ENCODE data around the gene CD2. TPM values are rescaled to one million over a fixed set of nuclear protein-coding genes. Genes with fewer than 3 reads are reported as not detected.

CD2 gene
- total and polyA plus RNA-seq, 7 donors = 0.21 to 0.62 (median 0.42) TPM

GRCh38 chr1:116760996-116761665, 6.9 kb downstream of the CD2 start:
- intact Hi-C loops (cut with DNase I) = no loop called here
- H3K27me3 ChIP-seq (ENCODE audit: insufficient read depth in 3 of 3, low read length in 2 of 3) = no peaks in the 10 kb centered on the region
- DNase-seq (no peak), ATAC-seq (no peak)
- no peaks in the 10 kb centered on the region for H3K36me3 ChIP-seq (ENCODE audit: insufficient read depth in 1 of 2, low read depth in 1 of 2)
- 70 to 91% (median 84%) methylated on average over 4 of the region's 4 CpGs for WGBS, 3 donors
- H3K4me3 ChIP-seq = no peak overlapping the region
- H3K9me3 ChIP-seq = no peaks in the 10 kb centered on the region
- H3K4me1 ChIP-seq = no peaks in the 10 kb centered on the region
- no peak for TF ChIP-seq CTCF (IDR thresholded peaks at IDR 0.05)
- no peak overlapping the region for H3K27ac ChIP-seq

- no peaks in the 10 kb centered on the region for H3K4me1 ChIP-seq
- DNase-seq (no peak), ATAC-seq (no peak)
- H3K27me3 ChIP-seq (ENCODE audit: insufficient read depth in 3 of 3, low read length in 2 of 3) = no peaks in the 10 kb centered on the region
- 94 to 96% (median 95%) methylated on average over 2 of the region's 2 CpGs for WGBS, 3 donors
- H3K9me3 ChIP-seq = no peaks in the 10 kb centered on the region
- H3K36me3 ChIP-seq (ENCODE audit: insufficient read depth in 1 of 2, low read depth in 1 of 2) = no peaks in the 10 kb centered on the region
- H3K27ac ChIP-seq = no peak overlapping the region
- no peak for TF ChIP-seq CTCF (IDR thresholded peaks at IDR 0.05)
- intact Hi-C loops (cut with DNase I) = no loop called here
- no peak overlapping the region for H3K4me3 ChIP-seq
These were observed 8.1 kb downstream of the CD2 start for GRCh38 chr1:116762281-116762680.

GRCh38 chr1:116762781-116763115, 8.5 kb downstream of the CD2 start:
- Histone ChIP-seq H3K9me3 (no peaks in the 10 kb centered on the region), H3K36me3 (ENCODE audit: insufficient read depth in 1 of 2, low read depth in 1 of 2) (no peaks in the 10 kb centered on the region), H3K4me1 (no peaks in the 10 kb centered on the region), H3K27ac (no peak overlapping the region), H3K4me3 (no peak overlapping the region), H3K27me3 (ENCODE audit: insufficient read depth in 3 of 3, low read length in 2 of 3) (no peaks in the 10 kb centered on the region)
- ATAC-seq (no peak), DNase-seq (no peak)
- TF ChIP-seq CTCF (IDR thresholded peaks at IDR 0.05) = no peak
- 52 to 68% (median 59%) methylated on average over 3 of the region's 3 CpGs for WGBS, 3 donors
- intact Hi-C loops (cut with DNase I) = no loop called here

GRCh38 chr1:116763116-116763786, 9.0 kb downstream of the CD2 start:
- Histone ChIP-seq H3K9me3 (no peaks in the 10 kb centered on the region), H3K27me3 (ENCODE audit: insufficient read depth in 3 of 3, low read length in 2 of 3) (no peaks in the 10 kb centered on the region), H3K36me3 (ENCODE audit: insufficient read depth in 1 of 2, low read depth in 1 of 2) (no peaks in the 10 kb centered on the region), H3K27ac (no peak overlapping the region), H3K4me1 (no peaks in the 10 kb centered on the region), H3K4me3 (no peak overlapping the region)
- WGBS, 3 donors = 50 to 56% (median 53%) methylated on average over 4 of the region's 4 CpGs
- intact Hi-C loops (cut with DNase I) = no loop called here
- no peak for DNase-seq
- TF ChIP-seq CTCF (IDR thresholded peaks at IDR 0.05) = no peak
- no peak for ATAC-seq
